Thyroid gland (tissue), 4 donors: Measurements from ENCODE around the gene DOCK3.

Experiments used
- POLR2A ChIP-seq, 2 donors: fragments of 450-650 bp; IDR thresholded peaks; one replicate each; pipeline ENCODE4 v1.6.1; 2017; ENCODE audit warnings: antibody characterized with exemption in 2 of 2, mild to moderate bottlenecking in 2 of 2, moderate library complexity in 1 of 2
- TF ChIP-seq, protein P1 (sequence below), 6 experiments: fragments of 200-600 bp in 3 of 6; fragments of 450-650 bp in 3 of 6; sonication (generic) in 3 of 6; IDR thresholded peaks; one replicate each; pipeline ENCODE4 v1.5.1; 2016 to 2019; ENCODE audit warnings: antibody characterized with exemption in 6 of 6, mild to moderate bottlenecking in 2 of 6, inconsistent platforms in 1 of 6, moderate library complexity in 1 of 6

DNA sequence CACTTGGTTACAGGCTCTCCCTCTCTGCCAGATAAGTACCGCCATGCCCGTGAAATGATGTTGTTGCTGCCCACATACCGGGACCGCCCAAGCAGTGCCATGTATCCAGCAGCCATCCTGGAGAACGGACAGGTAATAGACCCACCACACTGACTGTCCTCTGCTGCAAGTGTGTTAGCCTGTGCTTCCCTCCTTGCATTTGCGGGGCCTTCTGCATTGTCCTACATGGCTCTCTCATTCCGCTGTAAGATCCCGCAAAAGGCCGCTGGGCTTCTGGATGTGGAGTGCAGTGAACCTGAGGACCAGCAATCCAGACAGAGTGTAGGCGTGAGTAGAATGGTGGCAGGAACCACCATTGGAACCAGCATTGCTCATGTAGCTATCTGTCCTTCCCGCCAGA lies 699.7 kb downstream of the DOCK3 start:
- TF ChIP-seq, protein P1, sequence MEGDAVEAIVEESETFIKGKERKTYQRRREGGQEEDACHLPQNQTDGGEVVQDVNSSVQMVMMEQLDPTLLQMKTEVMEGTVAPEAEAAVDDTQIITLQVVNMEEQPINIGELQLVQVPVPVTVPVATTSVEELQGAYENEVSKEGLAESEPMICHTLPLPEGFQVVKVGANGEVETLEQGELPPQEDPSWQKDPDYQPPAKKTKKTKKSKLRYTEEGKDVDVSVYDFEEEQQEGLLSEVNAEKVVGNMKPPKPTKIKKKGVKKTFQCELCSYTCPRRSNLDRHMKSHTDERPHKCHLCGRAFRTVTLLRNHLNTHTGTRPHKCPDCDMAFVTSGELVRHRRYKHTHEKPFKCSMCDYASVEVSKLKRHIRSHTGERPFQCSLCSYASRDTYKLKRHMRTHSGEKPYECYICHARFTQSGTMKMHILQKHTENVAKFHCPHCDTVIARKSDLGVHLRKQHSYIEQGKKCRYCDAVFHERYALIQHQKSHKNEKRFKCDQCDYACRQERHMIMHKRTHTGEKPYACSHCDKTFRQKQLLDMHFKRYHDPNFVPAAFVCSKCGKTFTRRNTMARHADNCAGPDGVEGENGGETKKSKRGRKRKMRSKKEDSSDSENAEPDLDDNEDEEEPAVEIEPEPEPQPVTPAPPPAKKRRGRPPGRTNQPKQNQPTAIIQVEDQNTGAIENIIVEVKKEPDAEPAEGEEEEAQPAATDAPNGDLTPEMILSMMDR (IDR thresholded peaks at IDR 0.05) = no peak
- no peak for TF ChIP-seq POLR2A (IDR thresholded peaks at IDR 0.05)
